Peyer's patch (tissue), 4 donors: ENCODE data around the gene CCNB3. TPM values are rescaled to one million over a fixed set of nuclear protein-coding genes. Genes with fewer than 3 reads are reported as not detected.

Experiments used
- DNase-seq, 3 donors: peaks; one replicate each; pipeline ENCODE4 v3.0.0-alpha.2; 2017 to 2019
- H3K27ac ChIP-seq, 4 donors: fragments of 200-600 bp; sonication (generic); one replicate each; pipeline ENCODE4 v1.5.1; 2016 to 2019
- H3K27me3 ChIP-seq, 2 donors: fragments of 200-600 bp; sonication (generic); one replicate each; pipeline ENCODE4 v1.5.1; 2019
- H3K36me3 ChIP-seq, 3 donors: fragments of 200-600 bp; sonication (generic); one replicate each; pipeline ENCODE4 v1.5.1; 2016 to 2019
- H3K4me1 ChIP-seq, 4 donors: fragments of 200-600 bp; sonication (generic); one replicate each; pipeline ENCODE4 v1.5.1; 2016 to 2019
- H3K4me3 ChIP-seq, 4 donors: fragments of 200-600 bp; sonication (generic); 1 replicate in 3 of 4; 2 replicates in 1 of 4; pipeline ENCODE4 v1.5.1; 2016 to 2019; ENCODE audit warnings: mild to moderate bottlenecking in 1 of 4
- H3K9me3 ChIP-seq, 4 donors: fragments of 200-600 bp; sonication (generic); one replicate each; pipeline ENCODE4 v1.5.1; 2016 to 2019; ENCODE audit warnings: mild to moderate bottlenecking in 1 of 4
- CTCF ChIP-seq, 6 experiments: fragments of 450-650 bp in 4 of 6; fragments of 200-600 bp in 2 of 6; sonication (generic) in 1 of 6; IDR thresholded peaks; one replicate each; pipeline ENCODE4 v1.5.1; 2017 to 2019; ENCODE audit warnings: antibody characterized with exemption in 6 of 6, mild to moderate bottlenecking in 3 of 6, moderate library complexity in 1 of 6
- POLR2A ChIP-seq, 2 donors: fragments of 450-650 bp; IDR thresholded peaks; one replicate each; pipeline ENCODE4 v1.5.1; 2017; ENCODE audit warnings: antibody characterized with exemption in 2 of 2, mild to moderate bottlenecking in 2 of 2, moderate library complexity in 2 of 2
- small RNA-seq, 2 donors: library from RNA; depleted of rRNA; stranded (forward); fragments of <200 nt; gene quantifications; one replicate each; pipeline ENCODE3, GENCODE V24; 2016
- total RNA-seq, 4 donors: library from RNA; depleted of rRNA; stranded (reverse); fragments of >200 nt; gene quantifications; one replicate each; pipeline ENCODE4 v1.1.0, GENCODE V29; 2016

Gene CCNB3
- total RNA-seq, 4 donors from 2014 or later: 0.53 to 2.5 (median 1.3) TPM

DNA sequence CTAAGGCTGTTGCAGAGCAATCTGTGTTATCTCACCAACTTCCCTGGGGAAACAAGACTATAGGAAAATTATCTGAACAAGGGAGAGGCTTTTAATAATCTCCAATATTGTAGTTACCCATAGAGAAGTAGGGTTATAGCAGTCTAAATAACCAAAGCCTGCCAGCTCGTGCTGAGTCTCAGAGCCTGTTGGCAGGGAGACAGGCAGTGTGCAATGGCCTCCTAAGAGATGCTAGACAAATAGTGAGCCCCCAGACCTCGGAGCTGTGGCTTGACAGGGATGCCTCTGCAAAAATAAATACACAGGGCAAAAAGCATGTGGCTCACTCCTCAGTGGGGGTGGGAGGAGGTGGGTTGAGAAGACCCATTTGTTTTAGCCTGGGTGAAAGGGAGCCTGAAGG lies 189.3 kb downstream of the CCNB3 start:
- Histone ChIP-seq H3K27me3 (no peaks in the 10 kb centered on the region), H3K9me3 (no peaks in the 10 kb centered on the region), H3K36me3 (no peaks in the 10 kb centered on the region), H3K4me1 (no peaks in the 10 kb centered on the region), H3K4me3 (no peak overlapping the region), H3K27ac (no peak overlapping the region)
- TF ChIP-seq POLR2A (IDR thresholded peaks at IDR 0.05) (no peak), CTCF (IDR thresholded peaks at IDR 0.05) (no peak)
- no peak for DNase-seq

Small RNA genes within 50 kb of the gene (small RNA-seq; reads per million reads assigned to genes)
- 0 reads per million in 2 donors for gene PYY3
- 0 reads per million in 2 donors for gene RF00019

Other genes with a start within 250 kb of the CCNB3 start
- gene AKAP4, start 3.8 kb upstream of the CCNB3 start, total RNA-seq: not detected